HG03196 (cell line): ENCODE measurements around the gene BMP8A.
"Not testable (repeated sequence)": the region's sequence is repeated elsewhere in the genome, so short reads cannot be mapped to it uniquely, and the experiment has no call there.

Source experiments
- ATAC-seq: cut with Tn5 transposase; IDR thresholded peaks from one replicate; pipeline ENCODE4 v1.9.1; 2021; ENCODE audit not compliant: unreplicated experiment

Gene BMP8A

DNA sequence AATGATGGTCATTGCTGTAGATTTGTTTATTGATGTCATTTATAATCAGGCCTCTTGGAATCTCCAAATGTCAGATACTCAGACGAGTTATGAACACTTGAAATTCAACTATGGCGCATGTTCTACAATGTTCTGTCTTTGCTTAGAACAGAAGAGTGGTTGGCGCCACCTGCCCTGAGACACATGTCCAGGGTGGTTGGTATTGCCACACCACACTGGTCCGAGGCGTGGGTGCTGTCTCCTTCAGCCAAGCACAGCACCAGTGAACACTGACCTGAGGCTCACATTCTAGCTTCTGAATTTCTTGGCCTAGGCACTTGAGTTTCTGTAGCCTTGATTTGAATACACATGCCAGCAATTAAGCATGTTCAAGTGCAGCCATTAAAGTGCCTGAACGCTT is 10.1 kb upstream of the BMP8A start:
- ATAC-seq: no peak

DNA sequence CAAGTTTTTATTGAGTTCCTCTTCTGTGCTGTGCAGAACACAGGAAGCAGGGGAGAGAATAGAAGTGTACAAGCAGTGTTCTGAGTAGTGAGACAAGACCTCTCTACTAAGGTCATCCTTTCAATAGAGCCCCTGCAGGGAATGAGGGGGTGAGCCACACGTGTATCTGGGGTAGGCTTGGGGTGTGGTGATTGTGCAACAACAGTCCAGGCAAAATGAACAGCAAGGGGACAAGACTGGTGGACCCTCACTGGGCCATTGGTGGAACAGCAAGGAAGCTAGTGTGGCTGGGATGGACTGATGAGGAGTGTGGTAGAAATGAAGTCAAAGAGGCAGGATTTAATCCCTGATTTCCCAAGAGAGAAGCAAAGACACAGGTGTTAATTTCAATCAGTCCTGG is 8.2 kb upstream of the BMP8A start:
- no peak for ATAC-seq

DNA sequence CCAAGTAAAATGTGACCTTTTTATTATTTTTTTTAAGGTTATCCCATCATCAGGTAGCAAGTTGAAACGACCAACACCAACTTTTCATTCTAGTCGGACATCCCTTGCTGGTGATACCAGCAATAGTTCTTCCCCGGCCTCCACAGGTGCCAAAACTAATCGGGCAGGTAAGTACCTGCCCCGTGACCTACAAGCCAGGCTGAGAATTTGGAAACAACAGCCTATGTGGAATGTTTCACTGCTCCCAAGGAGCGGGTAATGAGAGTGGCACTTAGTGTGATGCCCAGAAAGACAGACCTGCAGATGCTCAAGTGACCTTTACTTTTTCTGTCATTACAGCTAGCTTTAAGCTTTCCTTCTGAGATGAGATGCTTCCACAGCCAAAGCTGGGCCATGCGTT is 6.9 kb upstream of the BMP8A start:
- ATAC-seq: no peak

DNA sequence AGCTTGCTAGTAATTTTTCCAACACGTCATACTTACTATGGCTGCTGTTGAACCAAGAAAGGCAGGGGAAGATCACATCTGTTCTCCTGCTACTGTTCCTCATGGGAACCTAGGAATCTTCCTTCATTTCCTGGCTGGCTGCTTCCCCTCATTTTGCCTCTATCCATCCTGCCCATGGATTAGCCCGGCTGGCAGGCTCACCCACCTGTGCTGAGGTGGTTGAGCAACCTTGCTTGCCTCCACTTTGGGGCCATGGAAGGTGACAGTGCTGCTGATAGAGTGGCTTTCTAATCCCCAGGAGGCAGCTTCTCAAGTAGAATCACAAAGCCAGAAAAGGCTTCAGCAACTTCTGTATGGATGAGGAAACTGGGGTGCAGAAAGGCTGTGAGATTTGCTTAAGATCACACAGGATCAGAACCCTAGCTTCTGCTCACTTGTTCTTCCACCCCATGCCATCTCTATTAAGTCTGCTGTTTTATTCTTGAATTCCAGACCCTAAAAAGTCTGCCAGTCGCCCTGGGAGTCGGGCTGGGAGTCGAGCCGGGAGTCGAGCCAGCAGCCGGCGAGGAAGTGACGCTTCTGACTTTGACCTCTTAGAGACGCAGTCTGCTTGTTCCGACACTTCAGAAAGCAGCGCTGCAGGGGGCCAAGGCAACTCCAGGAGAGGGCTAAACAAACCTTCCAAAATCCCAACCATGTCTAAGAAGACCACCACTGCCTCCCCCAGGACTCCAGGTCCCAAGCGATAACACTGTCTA is 6.2 kb upstream of the BMP8A start:
- ATAC-seq: no peak

DNA sequence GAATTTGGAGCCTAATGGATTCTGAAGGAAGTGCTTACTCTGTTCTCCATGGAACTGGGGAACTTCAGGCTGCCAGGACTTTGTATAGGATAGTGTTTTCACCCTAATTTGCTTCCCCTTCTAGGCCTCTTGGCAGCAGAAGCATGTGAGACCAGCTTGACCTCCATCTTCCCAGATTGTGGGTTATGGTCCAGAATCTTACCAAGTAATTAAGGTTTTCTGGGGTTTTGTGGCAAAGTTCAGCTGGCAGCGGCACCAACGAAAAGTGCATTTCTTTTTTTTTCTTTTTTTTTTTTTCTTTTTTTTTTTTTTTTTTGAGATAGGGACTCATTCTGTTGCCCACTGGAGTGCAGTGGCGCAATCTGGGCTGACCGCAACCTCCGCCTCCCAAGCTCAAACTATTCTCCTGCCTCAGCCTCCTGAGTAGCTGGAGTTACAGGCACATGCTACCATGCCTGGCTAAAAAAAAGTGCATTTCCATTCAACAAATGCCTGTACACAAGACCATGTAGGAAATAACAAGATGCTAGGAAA is 3.4 kb upstream of the BMP8A start:
- ATAC-seq: no peak

DNA sequence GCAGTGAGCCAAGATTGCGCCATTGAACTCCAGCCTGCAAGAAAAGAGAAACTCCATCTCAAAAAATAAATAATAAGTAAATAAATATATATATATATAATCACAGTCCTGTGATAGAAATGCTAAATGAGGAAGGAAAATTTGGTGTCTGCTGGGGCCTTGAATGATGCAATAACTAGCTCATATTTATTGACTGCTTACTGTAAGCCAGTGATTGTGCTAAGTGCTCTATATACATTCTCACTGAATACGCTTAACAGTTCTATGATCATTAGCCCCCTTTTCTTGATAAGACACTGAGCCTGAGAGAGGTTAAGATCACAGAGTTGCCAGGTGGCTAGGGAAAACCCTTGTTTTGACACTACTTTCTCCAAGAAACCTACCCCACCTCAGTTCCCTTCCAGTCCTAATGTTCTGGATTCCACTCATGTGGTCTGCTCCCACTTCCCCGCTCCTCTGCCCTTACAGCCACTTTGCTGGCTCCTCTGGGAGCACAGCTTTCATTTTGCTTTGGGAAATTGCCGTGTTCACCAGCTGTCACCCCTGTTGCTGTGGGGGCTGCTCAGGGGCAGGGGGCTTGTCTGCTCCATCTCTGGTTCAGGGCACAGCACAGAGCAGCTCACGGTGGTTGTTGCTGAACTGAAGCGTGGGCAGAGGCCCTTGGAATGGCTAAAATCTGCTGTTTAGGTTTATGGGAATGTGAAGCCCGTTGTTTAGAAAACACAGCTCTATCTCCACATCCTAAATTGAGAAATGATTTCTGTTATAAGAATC is 2.5 kb upstream of the BMP8A start:
- no peak for ATAC-seq

DNA sequence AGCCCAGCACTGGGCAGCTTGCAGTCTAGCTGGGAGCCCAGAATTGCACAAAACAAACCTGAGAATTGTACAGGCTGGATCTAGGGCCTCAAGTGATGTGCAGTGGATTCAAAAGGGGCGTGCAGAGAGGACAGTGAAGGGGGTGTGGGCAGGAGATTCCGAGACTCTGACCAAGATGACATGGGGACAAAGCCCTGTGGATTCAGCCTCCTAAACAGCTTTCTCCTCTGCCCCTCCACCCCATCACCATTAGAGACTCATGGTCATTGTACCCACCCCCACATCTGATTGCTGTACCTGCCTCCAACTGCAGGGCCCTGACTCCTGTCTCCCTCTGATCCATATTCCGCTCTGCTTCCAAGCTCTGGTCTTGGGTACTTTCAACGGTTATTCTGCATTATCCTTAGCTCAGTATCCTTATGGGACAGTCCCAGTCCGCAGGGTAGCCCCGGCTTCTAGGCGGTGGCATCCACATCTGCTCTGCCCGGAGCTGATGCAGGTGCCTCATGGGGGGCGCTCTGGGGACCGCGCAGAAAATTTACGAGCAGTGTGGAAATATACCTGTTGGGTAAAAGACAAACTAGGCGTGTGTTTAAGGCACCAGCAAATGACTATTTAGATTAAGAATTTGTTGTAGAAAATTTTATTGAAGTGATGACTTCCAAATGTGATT is 1.7 kb upstream of the BMP8A start:
- no peak for ATAC-seq

DNA sequence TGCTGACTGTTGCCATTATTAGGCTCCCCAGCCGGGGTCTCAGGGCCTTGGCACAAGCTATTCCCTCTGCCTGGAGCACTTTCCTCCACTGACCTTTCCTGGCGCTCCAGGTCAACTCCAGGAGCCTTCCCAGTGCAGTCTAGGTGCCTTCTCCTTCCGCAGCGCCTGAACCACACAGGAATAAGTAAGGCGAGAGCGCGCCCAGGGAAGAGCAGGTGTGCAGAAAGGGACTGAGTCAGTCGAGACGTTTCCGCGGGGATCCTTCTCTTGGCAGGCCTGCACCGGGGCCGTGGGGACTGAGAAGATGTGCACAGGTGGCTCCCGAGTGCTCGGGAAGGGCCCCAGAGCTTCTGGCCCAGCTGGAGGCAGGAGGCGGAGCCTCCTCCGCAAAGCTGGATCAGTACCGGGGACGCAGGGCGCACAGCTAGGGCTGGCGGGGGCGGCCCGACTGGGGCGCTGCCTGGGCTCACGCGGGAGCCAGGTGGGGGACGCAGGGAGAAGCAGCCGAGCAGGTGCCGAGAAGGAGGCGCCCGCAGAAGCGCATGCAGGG is 765 bp upstream of the BMP8A start:
- peak; percentile 12 for ATAC-seq

DNA sequence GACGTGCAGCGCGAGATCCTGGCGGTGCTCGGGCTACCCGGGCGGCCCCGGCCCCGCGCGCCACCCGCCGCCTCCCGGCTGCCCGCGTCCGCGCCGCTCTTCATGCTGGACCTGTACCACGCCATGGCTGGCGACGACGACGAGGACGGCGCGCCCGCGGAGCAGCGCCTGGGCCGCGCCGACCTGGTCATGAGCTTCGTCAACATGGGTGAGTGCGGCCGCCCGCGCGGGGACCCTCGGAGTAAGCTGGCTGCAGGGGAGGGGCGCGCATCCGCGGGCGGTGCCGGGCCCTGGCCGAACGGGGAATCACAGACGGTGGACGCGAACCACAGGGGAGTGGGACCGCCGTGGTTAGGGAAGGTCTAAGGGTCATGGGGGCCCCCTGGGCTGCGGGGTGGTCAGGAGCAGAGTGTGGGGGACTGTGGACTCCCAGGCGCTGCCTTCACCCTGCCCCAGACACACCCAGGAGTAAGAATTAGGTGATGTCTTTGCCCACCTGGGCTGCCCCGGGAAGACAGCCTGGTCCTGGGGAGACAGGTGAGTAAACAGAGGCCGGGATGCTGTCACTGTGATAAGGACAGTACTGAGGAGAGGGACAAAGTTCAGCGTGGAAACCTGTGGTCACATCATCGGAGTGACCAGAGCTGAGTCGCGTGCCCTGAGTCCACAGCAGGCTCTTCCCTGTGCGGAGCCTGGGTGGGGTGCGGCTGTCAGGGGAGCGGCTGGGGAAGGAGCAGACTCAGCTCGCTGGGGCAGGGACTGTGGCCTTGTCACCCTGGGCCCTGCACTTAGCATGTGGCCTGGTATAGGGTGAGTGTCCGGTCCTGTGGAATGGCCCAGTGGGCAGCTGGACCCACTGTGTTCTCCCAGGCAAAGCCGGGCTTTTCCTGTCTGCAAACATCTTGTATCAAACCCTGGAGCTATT is 944 bp downstream of the BMP8A start:
- ATAC-seq: not testable (repeated sequence)

DNA sequence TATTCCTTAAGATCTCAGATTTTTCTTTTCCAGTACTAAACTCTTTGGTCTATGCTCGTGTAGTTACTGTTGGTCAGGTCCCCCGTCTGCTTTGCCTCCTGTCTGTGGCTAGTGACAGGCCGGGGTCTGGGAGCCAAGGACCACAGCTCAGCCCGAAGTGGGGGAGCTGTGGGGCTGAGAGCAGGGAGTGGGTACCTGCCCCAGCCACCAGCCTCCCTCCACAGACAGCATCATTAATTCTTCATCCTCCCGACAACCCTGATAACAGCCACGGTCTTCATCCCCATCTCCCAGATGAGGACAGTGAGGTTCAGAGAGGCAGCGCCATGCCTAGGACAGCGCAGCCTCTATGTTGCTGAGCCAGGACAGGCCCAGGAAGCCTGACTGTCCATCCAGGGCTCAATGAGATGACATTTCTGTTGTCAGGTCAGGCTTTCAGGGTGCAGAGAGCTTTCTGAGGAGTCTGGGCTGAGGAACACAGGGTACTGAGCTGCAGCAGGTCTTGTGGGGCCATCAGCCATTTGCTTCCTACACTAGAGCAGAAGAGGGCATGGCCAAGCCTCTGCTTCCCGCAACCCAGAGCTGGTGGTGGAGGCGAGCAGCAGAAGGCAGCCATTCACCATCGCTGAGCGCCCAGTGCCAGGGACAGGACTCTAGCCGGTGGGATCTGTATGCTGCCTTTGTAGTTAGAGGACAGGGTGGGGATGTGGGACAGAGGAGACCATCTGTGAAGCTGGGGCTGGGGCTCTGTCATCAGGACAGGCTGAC is 1.8 kb downstream of the BMP8A start:
- ATAC-seq: not testable (repeated sequence)

DNA sequence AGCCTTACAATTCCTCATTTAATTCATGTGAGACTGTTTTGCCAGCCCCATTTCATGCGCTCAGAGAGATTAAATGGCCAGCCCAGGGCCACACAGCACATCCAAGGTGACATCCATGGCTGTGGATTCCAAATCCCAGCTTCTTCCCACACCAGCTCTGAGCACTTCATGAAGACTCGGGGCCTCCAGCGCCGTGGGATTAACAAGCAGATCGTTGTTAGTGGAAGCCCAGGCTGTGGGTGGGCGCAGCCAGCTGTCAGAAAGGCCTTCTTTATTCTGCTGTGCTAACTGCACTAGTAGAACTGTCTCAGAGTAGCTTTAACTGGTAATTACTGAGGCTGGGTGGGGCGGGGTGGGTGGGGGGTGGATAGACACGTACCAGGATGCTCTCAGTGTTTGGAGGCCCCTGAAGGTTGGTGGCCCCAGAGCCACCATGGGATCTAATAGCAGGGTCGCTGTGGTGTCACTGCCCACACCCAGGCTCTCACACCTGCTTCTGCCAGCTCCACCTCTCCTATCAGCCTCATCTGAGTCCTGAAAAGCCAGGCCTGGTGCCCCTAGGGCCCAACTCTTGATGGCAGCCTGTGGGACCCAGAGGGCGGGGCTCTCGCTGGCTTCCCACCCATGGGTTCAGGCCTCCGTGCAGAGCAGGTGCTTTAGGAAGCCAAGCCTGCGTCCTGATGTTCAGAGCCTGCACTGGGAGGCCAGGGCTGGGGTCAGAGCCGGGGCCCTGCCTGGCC is 3.4 kb downstream of the BMP8A start:
- ATAC-seq: no peak

DNA sequence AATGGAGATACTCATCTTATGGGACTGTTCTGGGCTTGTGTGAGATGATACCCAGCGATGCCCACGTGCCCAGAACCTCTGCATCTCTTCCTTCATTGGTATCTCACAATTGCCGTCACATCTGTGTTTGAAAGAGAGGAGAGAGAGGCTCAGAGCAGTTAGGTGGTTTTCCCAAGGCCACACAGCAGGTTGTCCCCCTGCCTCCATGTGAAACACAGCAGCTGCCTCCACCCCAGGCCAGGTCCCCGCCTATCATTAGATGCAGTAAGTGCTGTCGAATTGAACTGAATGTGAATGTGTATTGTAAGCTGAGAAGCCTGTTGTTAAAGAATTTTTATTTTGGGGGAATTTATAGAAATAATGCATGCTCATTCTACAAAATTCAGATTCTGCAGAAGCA is 5.1 kb downstream of the BMP8A start:
- not testable (repeated sequence) for ATAC-seq

DNA sequence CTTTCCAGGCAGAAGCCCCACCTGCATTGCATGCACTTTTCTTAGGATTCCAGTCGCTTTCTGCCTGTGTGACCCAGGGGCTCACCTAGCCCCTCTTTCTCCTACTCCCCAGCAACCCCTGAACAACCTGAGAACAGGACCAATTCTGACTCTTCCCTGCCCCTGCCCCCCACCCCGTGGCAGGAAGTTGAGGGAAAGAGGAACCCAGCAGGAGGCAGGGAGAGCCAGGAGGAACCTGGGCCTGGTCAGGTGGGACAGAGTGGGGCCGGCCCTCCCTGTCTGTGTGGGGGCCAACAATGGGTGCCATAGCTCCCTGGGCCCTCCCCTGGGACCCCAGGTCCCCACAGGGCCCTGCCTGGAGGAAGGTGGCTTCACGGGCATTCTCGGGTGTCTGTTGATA is 6.1 kb downstream of the BMP8A start:
- ATAC-seq: no peak

DNA sequence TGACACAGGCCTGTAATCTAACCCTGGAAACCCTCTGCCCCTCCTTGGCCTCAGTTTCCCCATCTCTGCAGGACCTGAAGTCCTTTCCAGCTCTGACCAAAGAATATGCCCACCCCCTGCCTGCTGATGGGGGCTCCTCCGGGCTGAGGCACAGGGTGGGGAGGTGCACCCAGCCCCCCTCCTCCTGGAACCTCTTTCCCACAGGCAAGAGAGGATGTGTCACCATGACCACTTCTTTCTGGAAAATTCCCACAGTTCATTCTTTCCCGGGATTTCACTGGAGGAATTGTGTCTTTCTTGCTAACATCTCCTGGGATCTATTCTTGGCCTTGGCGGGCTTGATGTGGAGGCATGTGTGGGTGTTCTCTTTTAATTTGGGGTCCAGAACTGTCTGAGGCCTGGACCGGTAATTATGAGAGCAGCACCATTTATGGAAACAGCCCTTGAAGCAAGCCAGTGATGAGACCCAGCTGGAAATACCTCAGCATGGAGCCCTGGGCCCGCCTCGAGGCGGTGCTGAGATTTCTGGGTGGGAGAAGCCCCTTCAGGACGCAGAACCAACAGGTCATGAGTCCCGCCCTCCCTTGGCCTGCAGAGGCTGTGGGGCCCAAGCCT is 6.8 kb downstream of the BMP8A start:
- ATAC-seq: not testable (repeated sequence)

DNA sequence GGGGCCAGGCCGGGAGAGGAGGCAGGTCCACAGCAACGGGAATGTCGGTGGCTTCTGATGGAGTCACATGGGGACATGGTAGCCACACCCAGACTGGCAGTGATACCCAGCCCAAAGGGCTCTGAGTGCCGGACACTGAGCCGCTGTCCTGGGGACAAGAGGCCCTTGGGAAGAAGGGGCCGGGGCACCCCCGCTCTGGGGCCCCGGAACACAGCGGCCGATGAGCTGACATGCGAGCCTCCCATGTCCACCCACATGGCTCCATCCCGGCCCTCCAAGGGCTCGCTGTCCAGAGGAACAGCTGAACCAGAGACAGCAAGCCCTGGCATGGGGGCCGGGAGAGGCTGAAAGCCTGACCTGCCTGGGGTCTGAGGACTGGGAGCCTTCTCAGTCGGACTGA is 7.4 kb downstream of the BMP8A start:
- not testable (repeated sequence) for ATAC-seq

DNA sequence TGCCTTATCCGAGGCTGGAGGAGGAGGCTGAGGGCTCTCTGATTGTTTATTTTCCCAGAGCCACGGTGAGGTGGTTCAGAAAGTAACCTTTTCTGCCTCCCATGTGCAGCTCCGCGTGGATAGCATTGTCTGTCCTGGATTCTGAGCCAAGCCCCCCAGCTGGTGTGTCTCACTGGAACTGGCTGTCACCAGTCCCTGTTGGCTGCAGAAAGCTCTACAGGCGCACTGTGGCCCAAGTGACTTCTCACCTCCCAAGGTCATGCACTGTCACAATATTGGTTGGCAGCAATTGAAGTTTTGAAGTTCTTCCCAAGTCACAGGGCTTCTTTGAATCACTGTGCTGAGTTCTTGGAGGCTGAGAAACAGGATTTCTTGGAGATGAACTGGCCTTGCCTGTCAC is 8.2 kb downstream of the BMP8A start:
- ATAC-seq: no peak

DNA sequence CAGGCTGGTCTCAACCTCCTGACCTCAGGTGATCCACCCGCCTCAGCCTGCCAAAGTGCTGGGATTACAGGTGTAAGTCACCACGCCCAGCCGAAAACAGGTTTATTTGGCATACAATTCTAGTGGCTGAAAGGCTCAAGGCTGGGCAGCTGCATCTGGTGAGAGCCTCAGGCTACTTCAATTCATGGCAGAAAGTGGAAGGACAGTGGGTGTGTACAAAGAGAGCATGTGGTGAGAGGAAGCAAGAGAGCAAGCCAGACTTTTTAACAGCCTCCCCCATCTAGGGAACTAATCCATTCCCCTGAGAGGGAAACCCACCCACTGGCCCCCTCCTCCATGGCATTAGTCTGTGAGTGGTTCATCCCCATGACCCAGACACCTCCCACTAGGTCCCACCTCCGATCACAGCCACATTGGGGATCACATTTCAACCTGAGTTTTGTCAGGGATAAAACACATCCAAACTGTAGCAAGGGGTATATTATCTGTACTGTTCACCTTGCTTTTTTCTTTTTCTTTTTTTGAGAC is 9.5 kb downstream of the BMP8A start:
- no peak for ATAC-seq

DNA sequence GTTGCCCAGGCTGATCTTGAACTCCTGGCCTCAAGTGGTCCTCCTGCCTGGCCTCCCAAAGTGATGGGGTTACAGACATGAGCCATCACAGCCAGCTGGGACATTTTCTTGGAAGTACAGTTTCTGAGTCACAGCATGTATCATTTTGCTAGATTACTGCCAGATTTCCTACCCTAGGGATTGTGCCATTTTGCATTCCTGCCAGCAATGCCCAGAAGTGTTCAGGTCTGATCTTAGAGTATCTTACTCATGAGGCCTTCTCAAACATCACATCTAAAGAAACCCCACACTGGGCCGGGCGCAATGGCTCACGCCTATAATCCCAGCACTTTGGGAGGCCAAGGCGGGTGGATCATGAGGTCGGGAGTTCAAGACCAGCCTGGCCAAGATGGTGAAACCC is 10.2 kb downstream of the BMP8A start:
- no peak for ATAC-seq
